ENCODE measurements around the gene CDC25A. TPM values are rescaled to one million over a fixed set of nuclear protein-coding genes. Genes with fewer than 3 reads are reported as not detected.

The CDC25A gene
- total and polyA plus RNA-seq, 9 of the 15 experiments (the other 6 are each of a cell fraction or from before 2014, with no cell fraction given) = 3.4 to 61.3 (median 51.8) TPM

GRCh38 chr3:48151058-48151806 is 37.0 kb downstream of the CDC25A start (continued):
- TF ChIP-seq ARID4B (CRISPR knock-in tag; IDR thresholded peaks at IDR 0.05) = 0 out of 2 replicates have a peak, but pooled peaks have one; percentile 38
- no peak for TF ChIP-seq SRSF3 (IDR thresholded peaks at IDR 0.05; ENCODE audit: insufficient read depth, low read length)
- no peak for TF ChIP-seq THRA (IDR thresholded peaks at IDR 0.05)
- no peak for TF ChIP-seq FOXA1 (IDR thresholded peaks at IDR 0.05; ENCODE audit: borderline replicate concordance)
- TF ChIP-seq ZHX1 (conservative IDR thresholded peaks at IDR 0.05; ENCODE audit: low read length) = no peak
- TF ChIP-seq IFI16 (CRISPR knock-in tag; IDR thresholded peaks at IDR 0.05) = no peak
- TF ChIP-seq CCNT2 (IDR thresholded peaks at IDR 0.05; ENCODE audit: borderline replicate concordance, extremely low read depth, insufficient read length, low read depth, low read length) = no peak
- TF ChIP-seq EZH2 (IDR thresholded peaks at IDR 0.05; ENCODE audit: borderline replicate concordance, low read depth, low read length) = no peak
- TF ChIP-seq SAFB2 (IDR thresholded peaks at IDR 0.05; ENCODE audit: borderline replicate concordance, low read depth, low read length, severe bottlenecking) = no peak
- peak; percentile 54; the same call in 1 of the 2 replicates for TF ChIP-seq KLF16 (IDR thresholded peaks at IDR 0.05)
- no peak for TF ChIP-seq MIER1 (IDR thresholded peaks at IDR 0.05; ENCODE audit: low read depth)
- peak; percentile 88 to 96 (median 95) for TF ChIP-seq CTCF (IDR thresholded peaks at IDR 0.05 in 2 of 3, conservative IDR thresholded peaks at IDR 0.05 in 1 of 3; ENCODE audit: insufficient read depth in 2 of 3, low read depth in 1 of 3, low read length in 3 of 3)
- no peak for TF ChIP-seq ATF3 (IDR thresholded peaks at IDR 0.05)
- no peak for TF ChIP-seq ATF3 (CRISPR knock-in tag; conservative IDR thresholded peaks at IDR 0.05)
- no peak for TF ChIP-seq SMARCE1 (IDR thresholded peaks at IDR 0.05)
